ENCODE results near the gene TSPEAR.
"Not testable (repeated sequence)": the region's sequence is repeated elsewhere in the genome, so short reads cannot be mapped to it uniquely, and the experiment has no call there.

The TSPEAR gene

GRCh38 chr21:44601596-44602462 is 109.5 kb downstream of the TSPEAR start:
- no peaks in the 10 kb centered on the region for H3K36me3 ChIP-seq
- no peak for DNase-seq
- no peaks in the 10 kb centered on the region for H3K4me1 ChIP-seq
- peaks cover 0 to 30% of the 10 kb centered on the region in 2 donors for H3K27me3 ChIP-seq
- TF ChIP-seq CTCF (IDR thresholded peaks at IDR 0.05), result no peak
- H3K27ac ChIP-seq, result no peak overlapping the region
- H3K4me3 ChIP-seq, result no peak overlapping the region
- intact Hi-C loops (cut with DNase I; ENCODE audit: low total_unique reads), result no loop called here
- H3K9me3 ChIP-seq, result peaks cover 0 to 5% (median 0%) of the 10 kb centered on the region in 3 donors

- H3K4me1 ChIP-seq; H3K27ac ChIP-seq; H3K4me3 ChIP-seq; intact Hi-C loops (cut with DNase I; ENCODE audit: low total_unique reads); H3K36me3 ChIP-seq; H3K9me3 ChIP-seq; DNase-seq: not testable (repeated sequence)
- peaks cover 0 to 30% of the 10 kb centered on the region in 2 donors for H3K27me3 ChIP-seq
Observed at GRCh38 chr21:44601091-44601490, 110.3 kb downstream of the TSPEAR start.

- intact Hi-C loops (cut with DNase I; ENCODE audit: low total_unique reads), result not testable (repeated sequence)
Observed at GRCh38 chr21:44600118-44600978, 111.0 kb downstream of the TSPEAR start, which contains the start of gene KRTAP10-7. TSS of gene KRTAP10-7 (plus strand) at chr21:44600597. CDS start at chr21:44600622, 25 bp downstream.

GRCh38 chr21:44599264-44600029 is 111.9 kb downstream of the TSPEAR start:
- Histone ChIP-seq H3K9me3 (peaks cover 0 to 5% (median 0%) of the 10 kb centered on the region in 3 donors), H3K36me3 (no peaks in the 10 kb centered on the region), H3K27ac (no peak overlapping the region), H3K4me3 (no peak overlapping the region), H3K27me3 (peaks cover 0 to 30% of the 10 kb centered on the region in 2 donors), H3K4me1 (no peaks in the 10 kb centered on the region)
- DNase-seq, result no peak
- intact Hi-C loops (cut with DNase I; ENCODE audit: low total_unique reads), result no loop called here
- no peak for TF ChIP-seq CTCF (IDR thresholded peaks at IDR 0.05)

More at GRCh38 chr21:44600118-44600978, 111.0 kb downstream of the TSPEAR start, which contains the start of gene KRTAP10-7:
- not testable (repeated sequence) for H3K9me3 ChIP-seq, H3K4me3 ChIP-seq, H3K4me1 ChIP-seq, H3K36me3 ChIP-seq, H3K27ac ChIP-seq, DNase-seq
- H3K27me3 ChIP-seq, result peaks cover 0 to 30% of the 10 kb centered on the region in 2 donors

GRCh38 chr21:44598061-44598460 is 113.3 kb downstream of the TSPEAR start:
- no peak for TF ChIP-seq CTCF (IDR thresholded peaks at IDR 0.05)

More at GRCh38 chr21:44598061-44598460, 113.3 kb downstream of the TSPEAR start:
- no peaks in the 10 kb centered on the region for H3K4me1 ChIP-seq
- intact Hi-C loops (cut with DNase I; ENCODE audit: low total_unique reads), result no loop called here
- H3K27me3 ChIP-seq, result peaks cover 0 to 26% of the 10 kb centered on the region in 2 donors
- no peaks in the 10 kb centered on the region for H3K36me3 ChIP-seq
- no peak overlapping the region for H3K4me3 ChIP-seq
- H3K27ac ChIP-seq, result no peak overlapping the region
- DNase-seq, result no peak
- H3K9me3 ChIP-seq, result peaks cover 0 to 5% (median 0%) of the 10 kb centered on the region in 3 donors

All from tibial artery (tissue), 4 donors.